ENCODE results near the gene COQ5. TPM values are rescaled to one million over a fixed set of nuclear protein-coding genes. Genes with fewer than 3 reads are reported as not detected.
A peak's percentile ranks its signal among the peaks of the same experiment; 100 is the strongest.

Gene COQ5
- total and polyA plus RNA-seq, 7 donors: 17.4 to 62.9 (median 29.2) TPM

DNA sequence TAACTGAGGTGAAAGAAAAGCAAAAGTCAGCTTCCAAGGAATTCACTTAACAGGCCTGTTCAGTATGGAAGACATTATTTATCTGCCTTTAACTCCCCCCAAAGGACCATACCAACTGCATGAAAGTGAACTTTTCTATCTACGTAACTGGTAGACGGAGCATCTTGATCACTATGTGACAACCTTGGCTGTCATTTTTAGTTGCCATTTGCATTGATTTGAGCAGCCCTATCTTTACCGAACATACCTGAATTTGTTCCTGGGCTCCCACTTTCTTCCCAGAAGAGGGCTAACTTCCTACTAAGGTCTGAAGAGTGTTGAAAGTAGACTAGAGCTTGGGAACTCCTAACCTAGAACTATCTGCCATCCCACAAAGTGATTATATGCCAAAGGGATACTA, 68.8 kb downstream of the COQ5 start:
- TF ChIP-seq EP300 (IDR thresholded peaks at IDR 0.05) (no peak), POLR2AphosphoS5 (IDR thresholded peaks at IDR 0.05) (no peak), POLR2A (IDR thresholded peaks at IDR 0.05) (no peak)
- TF ChIP-seq, protein P1, sequence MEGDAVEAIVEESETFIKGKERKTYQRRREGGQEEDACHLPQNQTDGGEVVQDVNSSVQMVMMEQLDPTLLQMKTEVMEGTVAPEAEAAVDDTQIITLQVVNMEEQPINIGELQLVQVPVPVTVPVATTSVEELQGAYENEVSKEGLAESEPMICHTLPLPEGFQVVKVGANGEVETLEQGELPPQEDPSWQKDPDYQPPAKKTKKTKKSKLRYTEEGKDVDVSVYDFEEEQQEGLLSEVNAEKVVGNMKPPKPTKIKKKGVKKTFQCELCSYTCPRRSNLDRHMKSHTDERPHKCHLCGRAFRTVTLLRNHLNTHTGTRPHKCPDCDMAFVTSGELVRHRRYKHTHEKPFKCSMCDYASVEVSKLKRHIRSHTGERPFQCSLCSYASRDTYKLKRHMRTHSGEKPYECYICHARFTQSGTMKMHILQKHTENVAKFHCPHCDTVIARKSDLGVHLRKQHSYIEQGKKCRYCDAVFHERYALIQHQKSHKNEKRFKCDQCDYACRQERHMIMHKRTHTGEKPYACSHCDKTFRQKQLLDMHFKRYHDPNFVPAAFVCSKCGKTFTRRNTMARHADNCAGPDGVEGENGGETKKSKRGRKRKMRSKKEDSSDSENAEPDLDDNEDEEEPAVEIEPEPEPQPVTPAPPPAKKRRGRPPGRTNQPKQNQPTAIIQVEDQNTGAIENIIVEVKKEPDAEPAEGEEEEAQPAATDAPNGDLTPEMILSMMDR (IDR thresholded peaks at IDR 0.05): no peak
- Histone ChIP-seq H3K4me3 (no peak overlapping the region), H3K36me3 (peaks cover 28 to 96% (median 67%) of the 10 kb centered on the region in 4 donors), H3K27me3 (no peaks in the 10 kb centered on the region), H3K9me3 (no peaks in the 10 kb centered on the region), H3K27ac (no peak overlapping the region), H3K4me1 (no peaks in the 10 kb centered on the region)
- WGBS, 2 donors: 94 to 99% methylated on average over 3 of the region's 3 CpGs
- intact Hi-C loops (cut with DNase I): no loop called here
- no peak for DNase-seq

DNA sequence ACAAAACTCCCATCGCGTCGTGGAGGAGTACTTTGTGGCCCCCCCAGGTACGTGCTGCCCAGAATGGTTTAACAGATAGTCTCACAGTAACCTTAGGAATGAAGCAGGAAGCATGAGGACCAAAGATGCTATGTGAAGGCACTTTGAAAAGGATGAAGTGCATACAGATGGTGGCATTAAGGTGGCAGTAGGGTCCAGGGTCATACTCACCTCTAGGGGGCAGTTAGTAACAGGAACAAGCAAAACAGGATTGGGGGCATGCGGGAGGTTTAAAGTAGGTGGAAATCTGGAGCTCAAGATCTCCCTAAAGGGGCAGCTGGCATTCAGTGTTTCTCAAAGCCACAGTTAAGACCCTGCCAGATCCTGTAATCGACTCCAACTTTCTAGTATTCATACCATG, 71.8 kb downstream of the COQ5 start:
- intact Hi-C loops (cut with DNase I): no loop called here
- Histone ChIP-seq H3K9me3 (no peaks in the 10 kb centered on the region), H3K4me1 (no peaks in the 10 kb centered on the region), H3K27ac (no peak overlapping the region), H3K36me3 (peaks cover 9 to 89% (median 45%) of the 10 kb centered on the region in 4 donors), H3K27me3 (no peaks in the 10 kb centered on the region), H3K4me3 (no peak overlapping the region)
- 87 to 90% methylated on average over 6 of the region's 6 CpGs for WGBS, 2 donors
- TF ChIP-seq EP300 (IDR thresholded peaks at IDR 0.05): no peak
- TF ChIP-seq, protein P1 (IDR thresholded peaks at IDR 0.05): no peak
- no peak for TF ChIP-seq POLR2AphosphoS5 (IDR thresholded peaks at IDR 0.05)
- TF ChIP-seq POLR2A (IDR thresholded peaks at IDR 0.05): no peak
- DNase-seq: no peak

DNA sequence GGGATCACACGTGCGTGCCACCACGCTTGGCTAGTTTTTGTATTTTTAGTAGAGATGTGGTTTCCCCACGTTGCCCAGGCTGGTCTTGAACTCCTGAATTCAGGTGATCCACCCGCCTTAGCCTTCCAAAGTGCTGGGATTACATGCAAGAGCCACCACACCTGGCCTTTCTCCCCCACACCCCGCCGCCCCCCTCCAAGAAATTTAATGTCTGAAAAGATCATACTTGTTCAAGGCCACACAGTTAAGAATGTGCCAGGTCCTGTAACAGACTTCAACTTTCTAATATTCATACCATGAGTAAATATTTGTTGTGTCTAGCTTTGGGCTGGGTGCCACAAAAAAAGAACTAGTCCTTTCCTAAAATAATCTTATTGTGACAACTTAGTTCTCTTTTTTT, 73.7 kb downstream of the COQ5 start:
- no peak for DNase-seq
- H3K36me3 ChIP-seq: peaks cover 5 to 82% (median 33%) of the 10 kb centered on the region in 4 donors
- no peaks in the 10 kb centered on the region for H3K4me1 ChIP-seq
- H3K27me3 ChIP-seq: no peaks in the 10 kb centered on the region
- WGBS, 2 donors: 86 to 89% methylated on average over 7 of the region's 7 CpGs
- H3K9me3 ChIP-seq: no peaks in the 10 kb centered on the region
- H3K27ac ChIP-seq: no peak overlapping the region
- TF ChIP-seq, protein P1 (IDR thresholded peaks at IDR 0.05): no peak
- no peak for TF ChIP-seq POLR2AphosphoS5 (IDR thresholded peaks at IDR 0.05)
- no peak for TF ChIP-seq POLR2A (IDR thresholded peaks at IDR 0.05)
- TF ChIP-seq EP300 (IDR thresholded peaks at IDR 0.05): no peak
- intact Hi-C loops (cut with DNase I): no loop called here
- H3K4me3 ChIP-seq: no peak overlapping the region

DNA sequence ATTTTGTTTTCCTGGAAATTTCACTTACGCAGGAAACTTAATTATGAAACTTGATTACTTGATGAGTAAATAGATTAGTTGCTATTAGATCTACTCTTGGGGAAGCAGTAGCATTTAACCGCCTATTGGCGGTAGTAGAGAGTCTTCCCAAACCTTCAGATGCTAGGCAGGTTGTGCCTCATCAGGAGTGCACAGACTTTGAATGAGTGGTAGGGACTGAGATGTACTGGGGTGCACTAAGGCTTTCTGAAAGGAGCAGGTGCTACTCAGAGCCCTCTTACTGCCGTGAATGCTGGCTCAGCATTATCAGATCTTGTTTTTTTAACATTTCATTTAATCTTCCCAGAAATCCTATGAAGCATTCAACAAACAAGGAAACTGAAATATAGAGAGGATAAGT, 75.0 kb downstream of the COQ5 start:
- H3K4me1 ChIP-seq: no peaks in the 10 kb centered on the region
- no peak overlapping the region for H3K4me3 ChIP-seq
- H3K27ac ChIP-seq: no peak overlapping the region
- no peaks in the 10 kb centered on the region for H3K9me3 ChIP-seq
- intact Hi-C loops (cut with DNase I): no loop called here
- peaks cover 0 to 82% (median 24%) of the 10 kb centered on the region in 4 donors for H3K36me3 ChIP-seq
- TF ChIP-seq POLR2AphosphoS5 (IDR thresholded peaks at IDR 0.05): no peak
- TF ChIP-seq EP300 (IDR thresholded peaks at IDR 0.05): no peak
- no peak for TF ChIP-seq POLR2A (IDR thresholded peaks at IDR 0.05)
- TF ChIP-seq, protein P1 (IDR thresholded peaks at IDR 0.05): peak in 3 of 4 experiments; percentile 10 to 38 (median 12)
- 56 to 68% methylated on average over 4 of the region's 4 CpGs for WGBS, 2 donors
- H3K27me3 ChIP-seq: no peaks in the 10 kb centered on the region
- no peak for DNase-seq

Small RNAs within 50 kb of the gene (small RNA-seq; reads per million reads assigned to genes)
- 0 reads per million in 3 donors for gene RF00019

Other genes with a start within 250 kb of the COQ5 start
- under 1 TPM; under 0.01 TPM for gene RNU4-2, start 237.3 kb downstream of the COQ5 start, total RNA-seq
- gene RNU4-2, start 237.3 kb downstream of the COQ5 start, polyA plus RNA-seq: not detected
- gene RNU4-1, start 235.9 kb downstream of the COQ5 start, total RNA-seq: under 1 TPM in 3 of 4 donors, not detected in 1; under 0.01 TPM
- not detected for gene RNU4-1, start 235.9 kb downstream of the COQ5 start, polyA plus RNA-seq
- 1 to 10 TPM; 2.8 to 3.6 (median 3.2) TPM for gene SIRT4, start 226.8 kb downstream of the COQ5 start, total RNA-seq
- gene SIRT4, start 226.8 kb downstream of the COQ5 start, polyA plus RNA-seq: 1 to 10 TPM in 1 of 3 donors, under 1 TPM in 2; 0.69 to 1.2 (median 0.92) TPM
- gene PLA2G1B, start 201.4 kb downstream of the COQ5 start, total RNA-seq: not detected
- gene PLA2G1B, start 201.4 kb downstream of the COQ5 start, polyA plus RNA-seq: 1 to 10 TPM in 1 of 3 donors, not detected in 2; 7.8 TPM
- under 1 TPM in 1 of 4 donors, not detected in 3; 0.66 TPM for gene MSI1, start 160.0 kb downstream of the COQ5 start, total RNA-seq
- gene MSI1, start 160.0 kb downstream of the COQ5 start, polyA plus RNA-seq: 1 to 10 TPM in 2 of 3 donors, under 1 TPM in 1; 0.60 to 1.2 (median 1.2) TPM
- gene COX6A1, start 91.0 kb downstream of the COQ5 start, total RNA-seq: 100 to 1,000 TPM; 432 to 759 (median 620) TPM
- 1,000 to 10,000 TPM in 1 of 3 donors, 100 to 1,000 TPM in 2; 628 to 1,413 (median 992) TPM for gene COX6A1, start 91.0 kb downstream of the COQ5 start, polyA plus RNA-seq
- gene TRIAP1, start 82.8 kb downstream of the COQ5 start, total RNA-seq: 10 to 100 TPM in 3 of 4 donors, 1 to 10 TPM in 1; 8.6 to 14.8 (median 12.4) TPM
- 10 to 100 TPM; 33.6 to 37.7 (median 34.8) TPM for gene TRIAP1, start 82.8 kb downstream of the COQ5 start, polyA plus RNA-seq
- 10 to 100 TPM; 17.4 to 20.0 (median 19.2) TPM for gene GATC, start 82.7 kb downstream of the COQ5 start, total RNA-seq
- 10 to 100 TPM in 2 of 3 donors, 1 to 10 TPM in 1; 8.4 to 15.0 (median 13.0) TPM for gene GATC, start 82.7 kb downstream of the COQ5 start, polyA plus RNA-seq
- 10 to 100 TPM; 41.4 to 55.1 (median 45.2) TPM for gene SRSF9, start 59.4 kb downstream of the COQ5 start, total RNA-seq
- gene SRSF9, start 59.4 kb downstream of the COQ5 start, polyA plus RNA-seq: 100 to 1,000 TPM; 136 to 187 (median 158) TPM
- gene DYNLL1, start 33.0 kb downstream of the COQ5 start, total RNA-seq: 100 to 1,000 TPM; 204 to 254 (median 235) TPM
- 100 to 1,000 TPM; 285 to 942 (median 912) TPM for gene DYNLL1, start 33.0 kb downstream of the COQ5 start, polyA plus RNA-seq
- gene RNF10, start 5.2 kb upstream of the COQ5 start, total RNA-seq: 100 to 1,000 TPM; 106 to 165 (median 110) TPM
- 100 to 1,000 TPM; 115 to 177 (median 141) TPM for gene RNF10, start 5.2 kb upstream of the COQ5 start, polyA plus RNA-seq
- gene POP5, start 52.2 kb upstream of the COQ5 start, total RNA-seq: 10 to 100 TPM; 21.0 to 33.4 (median 25.2) TPM
- 10 to 100 TPM; 27.6 to 58.0 (median 28.4) TPM for gene POP5, start 52.2 kb upstream of the COQ5 start, polyA plus RNA-seq
- 1 to 10 TPM in 3 of 4 donors, under 1 TPM in 1; 0.71 to 1.8 (median 1.7) TPM for gene CABP1, start 111.5 kb upstream of the COQ5 start, total RNA-seq
- gene CABP1, start 111.5 kb upstream of the COQ5 start, polyA plus RNA-seq: 1 to 10 TPM in 1 of 3 donors, under 1 TPM in 2; 0.60 to 1.6 (median 0.92) TPM
- gene MLEC, start 158.0 kb upstream of the COQ5 start, total RNA-seq: 10 to 100 TPM; 30.3 to 40.3 (median 33.6) TPM
- gene MLEC, start 158.0 kb upstream of the COQ5 start, polyA plus RNA-seq: 100 to 1,000 TPM in 1 of 3 donors, 10 to 100 TPM in 2; 22.2 to 164 (median 31.0) TPM
- gene UNC119B, start 181.3 kb upstream of the COQ5 start, total RNA-seq: 10 to 100 TPM; 11.1 to 18.3 (median 18.1) TPM
- 10 to 100 TPM in 1 of 3 donors, 1 to 10 TPM in 2; 8.4 to 19.3 (median 9.9) TPM for gene UNC119B, start 181.3 kb upstream of the COQ5 start, polyA plus RNA-seq
- 10 to 100 TPM; 36.8 to 40.3 (median 39.1) TPM for gene ACADS, start 196.7 kb upstream of the COQ5 start, total RNA-seq
- 100 to 1,000 TPM; 111 to 325 (median 192) TPM for gene ACADS, start 196.7 kb upstream of the COQ5 start, polyA plus RNA-seq

Measured in sigmoid colon (tissue), 7 donors.